SK-N-MC (cell line): ENCODE results near the gene CTXN3.

Source experiments
- EZH2 ChIP-seq: fragments of 200-600 bp; sonication (generic); IDR thresholded peaks from one replicate; pipeline ENCODE4 v1.6.1; 2017; ENCODE audit warnings: antibody characterized with exemption
- FOXP2 ChIP-seq: optimal IDR thresholded peaks from 2 replicates; pipeline ENCODE3; 2011; ENCODE audit warnings: mild to moderate bottlenecking, moderate library complexity; ENCODE audit not compliant: insufficient read depth; ENCODE audit errors: extremely low read length, control extremely low read depth
- POLR2AphosphoS5 ChIP-seq: IDR thresholded peaks from 2 replicates; pipeline ENCODE4 v1.6.1; 2012; ENCODE audit warnings: mild to moderate bottlenecking, low read depth, low read length, borderline replicate concordance

- TF ChIP-seq POLR2AphosphoS5 (no peak), EZH2 (no peak), FOXP2 (no peak)
Observed at GRCh38 chr5:127619908-127620479, 28.9 kb upstream of the CTXN3 start.
